ENCODE data around the gene DLG2. TPM values are rescaled to one million over a fixed set of nuclear protein-coding genes. Genes with fewer than 3 reads are reported as not detected.

The DLG2 gene
- total RNA-seq, 1 donor from 2014 or later, result 7.2 TPM

DNA sequence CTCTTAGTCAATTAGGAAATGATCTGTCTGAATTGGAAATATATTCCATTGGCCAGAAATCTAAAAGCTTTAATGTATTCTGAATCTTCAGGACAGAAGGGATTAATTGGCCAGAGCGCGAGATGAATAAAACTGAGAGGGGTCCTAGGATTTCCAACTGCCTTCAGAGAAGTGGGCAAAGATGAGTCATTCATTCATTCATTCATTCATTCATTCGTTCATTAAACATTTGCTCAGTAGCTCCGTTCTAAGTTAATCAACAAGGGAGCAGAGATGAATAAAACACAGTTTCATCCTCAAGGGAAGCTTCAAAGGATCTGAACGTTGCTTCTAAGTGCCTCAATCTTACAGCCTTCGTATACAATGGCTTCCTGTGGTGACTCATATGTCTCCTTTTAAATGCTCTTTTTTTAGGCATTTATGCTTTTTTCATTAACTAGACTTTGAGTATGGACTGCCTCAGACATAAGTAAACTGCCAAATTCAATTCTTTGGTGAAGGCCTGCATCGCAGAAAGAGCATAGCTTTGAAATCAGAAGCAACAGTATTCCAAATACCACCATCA lies 1803.6 kb downstream of the DLG2 start:
- DNase-seq (no peak), ATAC-seq (no peak)
- Histone ChIP-seq H3K4me1 (no peaks in the 10 kb centered on the region), H3K4me3 (no peak overlapping the region), H3K36me3 (no peaks in the 10 kb centered on the region), H3K27me3 (ENCODE audit: low read depth) (no peaks in the 10 kb centered on the region), H3K9me3 (no peaks in the 10 kb centered on the region), H3K27ac (no peak overlapping the region)
- intact Hi-C loops (cut with DNase I), result no loop called here
- no peak for TF ChIP-seq CTCF (IDR thresholded peaks at IDR 0.05)

- no peak for DNase-seq
- ATAC-seq, result peak in 1 of 2 donors; percentile 61
These were observed 1807.1 kb downstream of the DLG2 start for GRCh38 chr11:83819931-83820549.

GRCh38 chr11:83818349-83818748 lies 1808.8 kb downstream of the DLG2 start:
- no peaks in the 10 kb centered on the region for H3K9me3 ChIP-seq
- no peaks in the 10 kb centered on the region for H3K27me3 ChIP-seq (ENCODE audit: low read depth)
- intact Hi-C loops (cut with DNase I), result no loop called here
- DNase-seq, result no peak
- H3K4me1 ChIP-seq, result no peaks in the 10 kb centered on the region
- no peaks in the 10 kb centered on the region for H3K36me3 ChIP-seq
- no peak overlapping the region for H3K27ac ChIP-seq
- TF ChIP-seq CTCF (IDR thresholded peaks at IDR 0.05), result no peak
- H3K4me3 ChIP-seq, result no peak overlapping the region
- ATAC-seq, result no peak

More at GRCh38 chr11:83819931-83820549, 1807.1 kb downstream of the DLG2 start:
- no peaks in the 10 kb centered on the region for H3K4me1 ChIP-seq
- H3K27ac ChIP-seq, result no peak overlapping the region
- H3K27me3 ChIP-seq (ENCODE audit: low read depth), result no peaks in the 10 kb centered on the region
- no peaks in the 10 kb centered on the region for H3K9me3 ChIP-seq
- no peak overlapping the region for H3K4me3 ChIP-seq
- TF ChIP-seq CTCF (IDR thresholded peaks at IDR 0.05), result peak; percentile 64
- no peaks in the 10 kb centered on the region for H3K36me3 ChIP-seq
- intact Hi-C loops (cut with DNase I), result no loop called here

- no peaks in the 10 kb centered on the region for H3K4me1 ChIP-seq
- intact Hi-C loops (cut with DNase I), result no loop called here
- no peak overlapping the region for H3K27ac ChIP-seq
- no peak for DNase-seq
- H3K27me3 ChIP-seq (ENCODE audit: low read depth), result no peaks in the 10 kb centered on the region
- H3K4me3 ChIP-seq, result no peak overlapping the region
- no peaks in the 10 kb centered on the region for H3K36me3 ChIP-seq
- no peak for ATAC-seq
- no peaks in the 10 kb centered on the region for H3K9me3 ChIP-seq
- TF ChIP-seq CTCF (IDR thresholded peaks at IDR 0.05), result peak; percentile 41
These were observed 1810.5 kb downstream of the DLG2 start for GRCh38 chr11:83816572-83817187.

DNA sequence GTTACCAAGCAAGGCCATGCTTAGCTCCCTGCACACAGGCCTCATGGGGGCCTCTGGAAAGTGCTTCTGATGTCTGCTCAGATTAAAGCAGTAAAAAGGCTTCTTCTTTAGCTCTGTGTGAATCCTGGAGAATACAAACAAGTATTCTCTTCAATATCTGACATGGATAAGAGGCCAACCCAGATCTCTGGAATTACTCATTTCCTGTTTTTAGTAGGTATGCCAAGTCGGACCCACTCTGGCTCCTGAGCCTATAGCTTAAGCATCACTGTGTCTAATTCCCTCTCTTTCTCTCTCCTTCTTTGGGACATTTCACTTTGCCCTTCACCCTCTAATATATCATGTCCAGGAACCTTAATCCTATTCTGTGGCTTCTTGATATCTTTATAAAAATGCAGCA lies 1811.4 kb downstream of the DLG2 start:
- Histone ChIP-seq H3K4me3 (no peak overlapping the region), H3K9me3 (no peaks in the 10 kb centered on the region), H3K27ac (no peak overlapping the region), H3K36me3 (no peaks in the 10 kb centered on the region), H3K27me3 (ENCODE audit: low read depth) (no peaks in the 10 kb centered on the region), H3K4me1 (no peaks in the 10 kb centered on the region)
- no peak for DNase-seq
- TF ChIP-seq CTCF (IDR thresholded peaks at IDR 0.05), result no peak
- no peak for ATAC-seq
- intact Hi-C loops (cut with DNase I), result no loop called here
